DMS79 (cell line): ENCODE data around the gene GNRHR.
"Not testable (repeated sequence)": the region's sequence is repeated elsewhere in the genome, so short reads cannot be mapped to it uniquely, and the experiment has no call there.

Experiments
- DNase-seq: peaks from one replicate; lab custom pipeline; 2025; lab: John Stamatoyannopoulos, UW

GNRHR gene, protein sequence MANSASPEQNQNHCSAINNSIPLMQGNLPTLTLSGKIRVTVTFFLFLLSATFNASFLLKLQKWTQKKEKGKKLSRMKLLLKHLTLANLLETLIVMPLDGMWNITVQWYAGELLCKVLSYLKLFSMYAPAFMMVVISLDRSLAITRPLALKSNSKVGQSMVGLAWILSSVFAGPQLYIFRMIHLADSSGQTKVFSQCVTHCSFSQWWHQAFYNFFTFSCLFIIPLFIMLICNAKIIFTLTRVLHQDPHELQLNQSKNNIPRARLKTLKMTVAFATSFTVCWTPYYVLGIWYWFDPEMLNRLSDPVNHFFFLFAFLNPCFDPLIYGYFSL

DNA sequence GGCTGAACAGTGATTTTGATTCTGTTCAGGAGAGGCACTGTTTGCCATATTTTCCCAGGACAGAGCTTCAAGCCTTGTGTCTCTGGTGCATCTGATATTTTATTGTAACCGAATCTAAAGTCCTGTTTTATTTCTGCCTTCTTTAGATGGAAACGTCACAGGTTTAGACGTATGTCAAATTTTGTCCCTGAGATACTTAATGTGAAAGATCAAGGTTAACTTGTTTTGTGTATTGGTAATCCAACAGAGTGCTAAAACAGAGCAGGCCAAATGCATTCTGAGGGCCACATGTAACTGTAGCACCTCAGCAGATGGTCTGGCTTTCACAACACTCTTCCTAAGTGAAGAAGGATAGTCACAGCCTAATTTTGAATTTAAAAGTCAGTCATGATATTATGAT lies at the start of gene GNRHR:
Gene GNRHR (minus strand): TSS at position 101 of the 400 bp plus-strand sequence. CDS start 53 bp downstream, at position 48.
- no peak for DNase-seq

DNA sequence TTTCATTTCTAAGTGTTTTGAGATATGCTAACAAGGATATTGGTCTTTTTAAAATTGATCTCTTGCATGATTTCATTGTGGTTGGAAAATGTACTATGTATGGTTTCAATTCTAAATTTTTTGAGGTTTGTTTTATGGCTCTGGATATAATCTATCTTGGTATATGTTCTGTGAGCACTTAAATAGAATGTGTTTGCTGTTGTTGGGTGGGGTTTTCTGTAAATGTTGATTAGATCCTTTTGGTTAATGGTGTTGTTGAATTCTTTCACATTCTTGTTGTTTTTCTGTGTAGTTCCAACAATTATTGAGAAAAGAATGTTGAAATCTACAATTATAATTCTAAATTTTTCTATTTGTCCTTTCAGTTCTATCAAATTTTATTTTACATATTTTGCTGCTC lies 42.6 kb upstream of the GNRHR start:
- DNase-seq, result no peak

DNA sequence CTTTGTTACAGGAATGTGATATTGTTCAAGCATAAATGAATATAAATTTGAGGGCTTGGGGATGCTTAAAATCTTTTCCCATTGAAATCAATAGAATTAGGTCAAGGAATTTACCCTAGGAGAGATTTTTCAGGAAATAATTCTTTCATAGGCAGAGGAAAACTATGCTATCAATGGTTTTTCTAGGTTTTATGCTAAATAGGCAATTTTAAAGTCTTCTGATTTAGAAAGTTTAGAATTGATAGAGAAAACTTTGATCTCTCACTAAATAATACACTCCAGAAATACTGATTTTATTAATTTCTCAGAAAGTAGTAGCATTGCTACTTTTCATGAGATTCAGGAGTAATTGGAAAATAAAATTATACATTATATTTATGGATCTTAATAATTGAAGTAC lies 36.5 kb upstream of the GNRHR start:
- no peak for DNase-seq

DNA sequence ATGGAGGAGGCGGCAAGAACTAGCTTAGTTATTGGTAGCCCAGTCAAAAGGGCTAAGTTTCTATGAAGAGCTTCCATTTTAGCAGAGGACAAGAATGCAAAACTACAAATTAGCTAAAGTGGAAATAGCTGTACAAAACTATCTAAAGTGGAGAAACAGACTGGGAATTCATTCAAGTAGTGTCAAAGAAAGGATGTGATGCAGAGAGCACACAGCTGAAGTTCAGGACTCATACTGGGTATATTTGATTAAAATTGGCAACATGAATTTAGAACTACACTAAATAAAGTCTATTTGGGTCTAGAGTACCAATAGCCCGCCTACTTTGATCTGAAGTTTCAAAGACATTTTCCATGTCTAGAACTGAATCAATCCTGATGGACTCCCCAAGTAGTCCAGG lies 33.1 kb upstream of the GNRHR start:
- DNase-seq, result no peak

DNA sequence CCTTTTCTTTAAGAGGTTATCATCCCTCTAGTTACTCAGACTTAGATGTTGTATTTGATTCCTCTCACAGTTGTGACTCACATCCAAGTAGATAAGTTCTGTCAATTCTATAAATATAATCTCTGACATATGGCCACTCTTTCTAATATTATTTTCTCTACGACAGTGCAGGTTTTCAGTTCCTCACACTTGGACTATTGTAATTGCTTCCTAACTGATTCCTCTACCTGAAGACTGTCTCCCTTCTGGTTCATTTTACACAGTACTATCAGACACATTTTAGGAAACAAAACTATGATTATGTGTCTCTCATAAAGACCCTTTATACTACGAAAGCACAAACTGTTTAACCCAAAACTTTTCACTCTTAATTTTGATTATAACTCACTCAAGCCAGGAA lies 31.3 kb upstream of the GNRHR start:
- no peak for DNase-seq

DNA sequence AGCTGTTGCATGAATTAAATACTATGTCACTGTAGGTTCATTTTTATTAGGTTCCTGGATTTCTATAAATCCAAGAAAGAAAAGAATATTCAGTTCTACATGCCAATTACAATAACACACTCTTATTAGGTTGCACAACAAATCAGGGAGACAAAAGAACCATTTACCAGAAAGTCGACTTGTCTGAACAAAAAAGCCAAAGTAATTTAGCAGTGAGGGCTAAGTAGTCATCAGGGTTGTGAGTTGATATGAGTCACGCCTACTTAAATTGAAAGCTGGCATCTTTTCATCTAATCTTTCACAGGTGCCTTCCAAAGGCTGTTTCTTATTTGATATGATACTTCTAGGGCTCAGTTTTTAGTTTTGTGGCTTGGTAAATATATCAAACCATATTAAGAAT lies 25.4 kb upstream of the GNRHR start:
- DNase-seq, result peak; percentile 63

DNA sequence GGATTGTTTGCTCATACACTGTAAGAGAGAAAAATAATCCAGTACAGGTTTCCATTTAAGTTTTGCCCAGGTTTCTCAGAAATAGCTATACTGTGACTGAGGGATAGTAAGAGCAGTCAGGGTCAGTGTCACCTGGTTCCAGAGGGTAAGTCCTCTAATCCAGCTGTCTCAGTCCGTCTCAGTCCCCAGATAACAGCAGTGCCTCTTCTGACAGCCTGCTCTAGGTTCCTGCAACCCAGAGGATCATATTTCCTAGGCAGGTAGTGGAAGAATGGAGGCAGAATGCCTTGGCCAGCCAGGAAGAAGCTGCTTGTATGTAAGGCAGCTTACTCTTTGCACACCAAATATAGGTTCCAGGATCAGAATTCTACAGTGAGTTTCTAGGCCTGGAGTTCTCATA lies 22.6 kb upstream of the GNRHR start:
- no peak for DNase-seq

DNA sequence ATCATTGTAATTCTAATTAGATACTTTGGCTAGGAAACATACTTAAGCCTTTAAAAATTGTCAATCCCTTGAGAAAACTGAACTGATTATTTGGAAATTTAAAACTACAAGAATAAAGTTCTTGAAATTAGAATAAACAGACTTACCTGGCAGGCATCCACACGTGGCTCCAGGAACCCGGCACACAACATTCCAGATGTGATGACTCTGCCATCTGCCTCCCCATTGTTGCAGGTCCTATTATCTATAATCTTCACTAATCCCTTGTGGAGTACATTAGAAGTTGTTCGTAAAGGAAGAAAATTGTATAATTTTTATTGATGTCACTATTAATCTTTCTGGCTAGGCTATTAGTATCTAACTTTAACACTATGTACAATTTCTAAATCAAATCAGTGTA lies 16.2 kb upstream of the GNRHR start:
- DNase-seq, result no peak

DNA sequence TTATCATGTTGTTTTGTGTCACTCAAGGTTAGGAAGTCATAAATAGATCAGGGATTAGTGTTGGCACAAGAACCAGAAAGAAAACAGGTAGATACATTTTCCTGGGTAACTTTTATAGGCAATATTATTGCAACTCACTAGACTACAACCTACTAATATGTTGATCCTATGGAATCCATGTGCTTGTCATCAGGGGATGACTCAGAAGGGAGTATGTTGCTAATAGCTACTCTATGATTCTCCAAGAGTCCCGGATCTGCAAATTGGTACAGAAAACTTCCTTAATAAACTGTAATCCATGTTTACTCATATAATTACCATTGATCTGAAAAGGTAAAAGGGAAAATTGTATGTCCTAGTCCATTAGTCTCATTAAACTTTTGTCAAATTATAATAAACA lies 11.7 kb upstream of the GNRHR start:
- peak; percentile 35 for DNase-seq

DNA sequence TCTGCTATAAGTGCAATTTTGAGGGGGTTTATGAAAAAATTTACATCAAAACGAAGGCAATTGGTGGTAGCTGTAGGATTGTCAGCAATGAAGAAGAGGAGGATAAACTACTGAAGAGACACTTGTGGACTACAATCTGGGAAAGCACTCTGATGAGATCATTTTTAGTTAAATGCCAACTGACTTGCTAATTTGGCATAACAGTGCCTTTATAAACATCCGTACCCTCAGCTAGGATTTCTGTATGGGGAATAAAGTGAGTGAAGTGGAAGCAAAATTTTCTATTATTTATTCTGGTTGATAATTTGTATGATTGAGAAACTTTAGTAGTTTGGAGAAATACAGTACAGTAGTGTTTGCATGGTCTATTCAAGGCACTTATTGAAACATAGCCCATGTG lies 11.2 kb upstream of the GNRHR start:
- DNase-seq, result no peak

DNA sequence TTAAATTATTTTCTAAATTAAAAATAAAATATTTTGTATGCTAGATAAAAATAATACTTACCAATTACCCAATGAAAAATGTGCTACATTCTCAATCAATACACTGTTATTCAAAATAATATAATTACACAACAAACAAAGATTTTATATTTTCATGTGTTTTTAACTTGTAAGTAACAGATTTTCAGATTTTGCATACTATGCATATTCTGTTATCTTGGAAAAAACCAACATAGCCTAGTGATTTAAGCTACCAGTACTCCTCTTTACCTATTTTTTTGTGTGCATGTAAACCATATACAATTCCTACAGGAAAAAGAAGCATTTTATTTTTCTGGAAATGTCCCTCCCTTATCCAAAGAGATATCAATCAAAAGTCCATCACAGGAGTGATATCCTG lies 10.0 kb upstream of the GNRHR start:
- no peak for DNase-seq

DNA sequence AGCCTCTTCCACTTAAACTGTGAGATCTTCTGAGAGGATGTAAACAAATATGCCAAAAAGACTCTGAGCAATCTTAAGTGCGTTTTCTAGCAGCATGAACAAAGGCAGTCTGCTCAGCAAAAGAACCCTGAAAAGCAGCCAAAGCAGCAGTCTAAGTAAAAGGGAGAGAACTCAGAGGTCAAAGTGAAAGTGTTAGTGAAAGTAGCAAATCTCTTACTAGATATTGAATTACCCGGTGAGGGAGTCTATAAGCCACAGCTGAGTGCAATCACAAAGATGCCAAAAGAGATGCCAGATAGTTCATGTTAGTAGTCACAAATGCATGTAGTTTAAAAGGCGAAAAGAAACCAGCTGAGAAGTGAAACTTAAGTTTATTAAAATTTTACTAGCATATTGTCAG lies 7.9 kb upstream of the GNRHR start:
- peak; percentile 67 for DNase-seq

DNA sequence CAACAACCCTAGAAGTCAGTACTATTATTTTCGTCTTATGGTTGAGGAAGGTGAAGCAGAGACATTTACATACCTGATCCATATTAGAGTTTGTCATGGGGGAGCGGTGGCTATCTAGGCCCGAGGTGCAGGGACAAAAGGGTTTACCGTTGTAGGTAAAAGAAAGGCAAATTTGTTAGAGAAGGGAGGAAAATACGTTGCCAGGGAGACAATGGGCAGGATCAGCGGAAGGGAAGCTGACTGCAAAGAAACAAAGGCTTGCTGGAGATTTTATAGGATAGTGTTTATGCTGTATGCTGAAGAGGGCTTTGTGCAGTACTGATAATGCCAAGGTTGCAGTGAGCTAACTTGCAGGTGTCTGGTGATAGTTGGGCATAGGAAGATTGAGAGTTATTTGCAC lies 2.8 kb upstream of the GNRHR start:
- DNase-seq, result not testable (repeated sequence)

DNA sequence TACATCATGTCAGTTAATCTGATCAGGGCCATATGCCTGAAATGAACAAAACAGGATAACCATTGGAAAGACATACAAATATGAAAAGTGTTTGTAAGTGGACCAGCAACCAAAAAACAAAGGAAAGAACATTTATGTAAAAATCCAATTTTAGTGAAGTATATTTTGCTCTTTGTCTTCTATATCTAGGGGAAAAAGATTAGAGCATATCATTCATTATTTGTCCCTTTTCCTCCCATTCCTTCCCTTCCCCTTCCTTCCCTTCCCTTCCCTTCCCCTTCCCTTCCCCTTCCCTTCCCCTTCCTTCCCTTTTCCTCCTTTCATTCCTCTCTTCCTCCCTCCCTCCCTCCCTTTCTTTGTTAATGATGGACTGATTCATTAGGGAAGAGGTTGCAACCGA lies 1.8 kb upstream of the GNRHR start:
- no peak for DNase-seq

DNA sequence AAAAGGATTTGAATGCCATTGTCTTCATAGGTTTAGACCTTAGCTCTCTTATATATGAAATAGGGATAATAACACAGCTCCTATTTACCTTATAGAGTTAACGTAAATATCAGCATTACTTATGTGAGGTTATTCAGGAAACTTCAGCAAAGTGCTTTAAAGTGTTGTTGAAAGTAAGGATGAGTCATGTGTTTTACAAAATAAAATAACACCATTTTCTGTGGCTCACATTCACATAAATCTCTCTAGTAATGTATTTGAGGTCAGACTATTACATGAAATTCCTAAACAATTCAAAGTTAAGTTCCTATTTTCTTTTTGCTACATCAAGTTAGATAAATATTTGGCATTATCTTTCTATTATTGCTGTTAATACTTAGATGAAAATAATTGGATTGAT lies 2.9 kb downstream of the GNRHR start:
- no peak for DNase-seq

DNA sequence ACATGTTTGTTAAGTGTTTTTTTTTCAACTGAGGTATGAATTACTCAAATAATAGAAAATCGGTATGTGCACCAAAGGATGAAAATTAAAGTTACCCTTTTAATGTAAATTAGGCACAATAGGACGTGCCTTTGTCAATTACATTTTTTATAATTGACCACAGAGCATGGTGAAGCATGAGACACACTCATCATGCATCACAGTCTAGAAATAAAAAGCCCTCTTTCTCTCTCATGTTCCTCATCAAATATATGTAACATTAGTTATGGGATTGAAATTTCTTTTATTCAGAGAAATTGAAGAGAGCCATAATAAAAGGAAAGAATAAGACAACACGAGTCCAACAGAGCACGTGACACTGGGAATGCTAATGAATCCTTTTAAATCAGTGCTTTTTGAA lies 3.5 kb downstream of the GNRHR start:
- no peak for DNase-seq

DNA sequence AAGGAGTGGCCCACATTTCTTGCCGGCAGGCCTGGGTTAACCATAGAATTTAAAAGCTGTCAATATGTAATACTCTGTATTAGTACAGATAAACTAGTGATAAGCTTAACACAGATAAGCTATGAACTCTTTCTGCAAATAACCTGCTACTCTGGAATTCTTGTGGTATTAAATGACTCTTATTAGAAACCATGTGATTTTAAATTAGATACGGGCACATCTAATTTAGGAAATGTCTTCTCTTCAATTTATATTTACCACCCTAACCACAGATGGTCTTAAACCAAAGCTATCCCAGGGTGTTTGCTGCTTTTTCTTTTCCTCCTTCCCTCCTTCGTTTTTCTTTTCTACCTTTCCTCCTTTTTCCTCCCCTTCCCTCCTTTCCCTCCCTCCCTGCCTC lies 4.9 kb downstream of the GNRHR start:
- no peak for DNase-seq

DNA sequence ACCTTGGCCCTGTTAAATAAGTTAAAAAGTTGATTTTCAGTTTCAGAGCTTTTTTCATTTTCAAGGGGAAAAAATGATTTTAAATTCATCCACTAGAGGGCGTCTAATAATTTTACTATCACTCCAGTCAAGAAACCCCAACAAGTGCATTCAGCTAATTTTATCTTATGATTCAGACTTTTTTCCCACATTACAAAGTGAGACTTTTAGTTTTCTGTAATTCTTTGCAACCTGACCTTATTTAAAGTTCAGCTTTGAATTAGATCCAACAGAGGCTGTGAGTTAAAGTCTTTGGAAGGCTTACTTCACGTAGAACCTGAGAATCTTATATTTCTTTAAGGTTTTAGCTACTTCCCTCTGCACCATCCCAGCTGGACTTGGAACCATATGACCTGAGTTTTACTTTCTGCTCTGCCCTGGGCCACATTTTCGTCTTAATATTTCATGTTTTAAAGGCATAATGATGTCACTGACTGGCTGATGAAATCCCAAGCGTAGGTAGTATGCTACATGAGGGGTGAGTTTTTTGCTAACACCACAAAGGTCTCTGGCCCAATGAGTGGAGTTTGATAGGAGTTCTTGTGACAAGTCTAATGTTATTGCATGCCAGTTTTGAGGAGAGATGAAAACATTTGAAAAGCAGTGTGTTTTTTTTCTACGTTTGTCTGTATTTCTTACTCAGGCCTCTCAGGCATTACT lies 7.2 kb downstream of the GNRHR start:
- no peak for DNase-seq

DNA sequence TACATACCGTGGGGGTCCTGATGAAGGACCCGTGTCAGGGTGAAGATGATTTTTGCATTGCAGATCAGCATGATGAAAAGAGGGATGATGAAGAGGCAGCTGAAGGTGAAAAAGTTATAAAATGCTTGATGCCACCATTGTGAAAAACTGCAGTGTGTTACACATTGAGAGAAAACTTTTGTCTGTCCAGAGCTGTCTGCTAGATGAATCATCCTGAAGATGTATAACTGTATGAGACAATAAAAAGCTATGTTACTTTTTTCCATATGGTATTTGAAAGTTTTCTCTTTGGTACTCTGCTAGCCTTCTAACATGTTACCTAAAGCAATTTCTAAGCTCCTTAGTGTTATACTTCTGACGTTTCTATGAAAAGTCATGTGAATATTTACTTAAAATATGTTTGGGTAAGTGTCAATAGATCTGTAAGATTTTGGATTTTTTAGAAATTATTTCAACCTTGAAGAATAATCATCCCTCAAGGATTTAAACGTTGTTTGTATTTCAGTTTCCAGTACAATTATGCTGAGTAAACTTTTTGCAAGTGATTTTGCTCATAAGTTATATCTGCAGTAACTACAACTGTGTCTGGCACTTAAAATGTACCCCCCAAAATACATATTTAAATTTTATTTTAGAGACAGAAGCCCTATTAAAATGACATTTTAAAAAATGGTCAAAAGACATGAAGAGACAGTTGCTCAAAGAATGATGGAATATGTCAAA lies 9.5 kb downstream of the GNRHR start:
- DNase-seq, result no peak

DNA sequence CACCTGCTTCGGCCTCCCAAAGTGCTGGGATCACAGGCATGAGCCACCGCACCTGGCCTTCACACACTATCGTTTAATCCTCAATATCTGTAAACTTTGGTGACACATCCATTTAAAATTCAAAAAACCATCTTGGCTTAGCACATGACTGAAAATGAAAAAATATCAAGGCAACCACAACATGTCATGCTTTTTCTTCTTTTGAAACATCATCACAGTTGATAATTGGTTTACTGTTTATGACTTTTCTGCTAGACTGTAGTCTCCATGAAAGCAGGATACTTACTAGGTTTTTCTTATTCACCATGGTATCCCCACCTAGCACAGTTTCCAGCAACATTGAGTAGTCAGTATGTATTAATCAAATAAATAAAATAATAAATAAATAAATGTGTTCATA lies 11.0 kb downstream of the GNRHR start:
- DNase-seq, result no peak

DNA sequence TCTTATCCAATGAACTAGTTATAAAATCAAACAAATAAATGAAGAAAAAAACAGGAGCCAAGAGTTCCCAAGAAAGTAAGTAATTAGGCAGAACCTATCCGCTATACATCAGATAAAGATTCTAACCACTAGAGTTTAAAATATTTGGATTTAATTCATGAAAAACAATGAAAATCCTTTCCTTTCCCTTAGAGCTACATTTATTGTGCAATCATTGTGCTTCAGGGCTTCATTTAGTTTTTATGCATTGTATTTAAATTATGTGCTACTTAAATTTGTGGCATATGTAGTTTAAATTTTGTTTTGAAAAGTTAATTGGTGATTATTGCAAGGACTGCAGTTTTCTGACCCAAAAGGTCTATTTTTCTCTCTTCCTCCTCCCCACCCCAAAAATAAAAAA lies 17.9 kb downstream of the GNRHR start:
- DNase-seq, result no peak

DNA sequence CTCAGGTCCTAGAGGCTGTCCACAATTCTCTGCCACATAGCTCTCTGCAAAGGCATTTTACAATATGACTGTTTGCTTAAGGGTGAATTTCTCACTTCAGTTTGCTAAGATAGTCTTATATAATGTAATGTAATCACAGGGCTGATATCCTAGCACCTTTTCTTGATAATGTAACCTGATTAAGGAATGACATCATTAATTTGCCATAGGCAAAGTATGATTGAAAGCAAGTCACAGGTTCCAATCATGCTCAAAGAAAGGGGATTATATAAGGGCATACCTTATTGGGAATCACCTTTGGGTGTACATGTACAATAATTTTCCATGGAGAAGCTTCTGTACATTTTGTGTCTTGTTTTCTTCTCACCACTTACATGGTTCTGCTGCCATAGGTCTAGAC lies 18.9 kb downstream of the GNRHR start:
- no peak for DNase-seq

DNA sequence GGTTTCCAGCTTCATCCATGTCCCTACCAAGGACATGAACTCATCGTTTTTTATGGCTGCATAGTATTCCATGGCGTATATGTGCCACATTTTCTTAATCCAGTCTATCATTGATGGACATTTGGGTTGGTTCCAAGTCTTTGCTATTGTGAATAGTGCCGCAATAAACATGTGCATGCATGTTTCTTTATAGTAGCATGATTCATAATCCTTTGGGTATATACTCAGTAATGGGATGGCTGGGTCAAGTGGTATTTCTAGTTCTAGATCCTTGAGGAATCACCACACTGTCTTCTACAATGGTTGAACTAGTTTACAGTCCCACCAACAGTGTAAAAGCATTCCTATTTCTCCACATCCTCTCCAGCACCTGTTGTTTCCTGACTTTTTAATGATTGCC lies 23.7 kb downstream of the GNRHR start:
- not testable (repeated sequence) for DNase-seq
